K562 (cell line): ENCODE data around the gene MOGAT2. TPM values are rescaled to one million over a fixed set of nuclear protein-coding genes. Genes with fewer than 3 reads are reported as not detected.
A peak's percentile ranks its signal among the peaks of the same experiment; 100 is the strongest.

Source experiments
- BHLHE40 ChIP-seq: IDR thresholded peaks from 2 replicates; pipeline ENCODE4 v1.6.1; 2011; ENCODE audit warnings: low read length, improper control_type of control experiment
- EP300 ChIP-seq: IDR thresholded peaks from 2 replicates; pipeline ENCODE4 v1.6.1; 2012; ENCODE audit warnings: low read length, improper control_type of control experiment
- HIVEP1 ChIP-seq: fragments of 250-450 bp; sonication (Bioruptor Pico); IDR thresholded peaks from 2 replicates; pipeline ENCODE4 v1.4.0; 2020; ENCODE audit warnings: mild to moderate bottlenecking
- IRF2 ChIP-seq: sonication (generic); formaldehyde crosslinking; IDR thresholded peaks from 2 replicates; pipeline ENCODE4 v1.8.1; 2022; ENCODE audit warnings: mild to moderate bottlenecking, missing genetic modification reagents
- KDM5B ChIP-seq: fragments of 200-600 bp; sonication (generic); IDR thresholded peaks from 2 replicates; pipeline ENCODE4 v1.6.1; 2012; ENCODE audit warnings: low read depth, mild to moderate bottlenecking, moderate library complexity, low read length, control low read depth, inconsistent platforms; ENCODE audit not compliant: insufficient replicate concordance
- L3MBTL2 ChIP-seq: fragments of 450-650 bp; IDR thresholded peaks from 2 replicates; pipeline ENCODE4 v1.6.1; 2016; ENCODE audit warnings: mild to moderate bottlenecking, moderate library complexity
- MGA ChIP-seq: fragments of 450-650 bp; IDR thresholded peaks from 2 replicates; pipeline ENCODE4 v1.6.1; 2016; ENCODE audit warnings: mild to moderate bottlenecking, moderate library complexity
- MTA2 ChIP-seq: fragments of 450-650 bp; IDR thresholded peaks from 2 replicates; pipeline ENCODE4 v1.6.1; 2016; ENCODE audit warnings: low read depth
- MYNN ChIP-seq, 2 experiments: sonication (generic); formaldehyde crosslinking in 1 of 2; IDR thresholded peaks; 2 replicates each; pipeline versions ENCODE4 v1.5.0 to v1.6.1; 2016 to 2020; ENCODE audit warnings: antibody characterized with exemption in 1 of 2, missing genetic modification reagents in 1 of 2
- PHF21A ChIP-seq: fragments of 450-650 bp; IDR thresholded peaks from 2 replicates; pipeline ENCODE4 v1.6.1; 2017; ENCODE audit warnings: low read depth, borderline replicate concordance
- POU5F1 ChIP-seq: fragments of 150-350 bp; IDR thresholded peaks from 2 replicates; pipeline ENCODE4 v1.6.1; 2014; ENCODE audit warnings: borderline replicate concordance, low read length, low read depth, mild to moderate bottlenecking; ENCODE audit not compliant: partially characterized antibody
- RCOR1 ChIP-seq, 2 experiments: IDR thresholded peaks; 2 replicates each; pipeline ENCODE4 v1.6.1; 2012; ENCODE audit warnings: low read depth in 2 of 2, low read length in 2 of 2, borderline replicate concordance in 1 of 2, improper control_type of control experiment in 1 of 2
- STAT5A ChIP-seq: IDR thresholded peaks from 2 replicates; pipeline ENCODE4 v1.6.1; 2012; ENCODE audit warnings: low read length, inconsistent platforms, borderline replicate concordance
- TCF3 ChIP-seq: sonication (generic); formaldehyde crosslinking; IDR thresholded peaks from 2 replicates; pipeline ENCODE4 v1.4.0; 2020; ENCODE audit warnings: mild to moderate bottlenecking, missing genetic modification reagents
- ZNF584 ChIP-seq: fragments of 200-800 bp; sonication (Bioruptor generic); IDR thresholded peaks from 2 replicates; pipeline ENCODE4 v1.6.1; 2016; ENCODE audit warnings: low read depth, mild to moderate bottlenecking, missing genetic modification characterization, missing compliant biosample characterization
- polyA plus RNA-seq, 8 experiments: library from polyadenylated mRNA; depleted of rRNA in 4 of 8; stranded (reverse) in 5 of 8; unstranded in 3 of 8; fragments of >200 nt; fragmentation: Nextera tagmentation in 2 of 8; fragmentation: Illumina TruSeq in 1 of 8; extraction: Ambion mirVana in 2 of 8; extraction: Trizol in 1 of 8; gene quantifications; 2 replicates each; pipeline versions ENCODE4 v1.2.1 to v1.2.3, GENCODE V29; 2011 to 2014; ENCODE audit warnings: inconsistent platforms in 1 of 8, missing spikeins in 1 of 8
- total RNA-seq, 7 experiments: library from RNA; depleted of rRNA in 6 of 7; stranded (reverse); fragments of >200 nt in 6 of 7; fragmentation: Illumina TruSeq in 2 of 7; extraction: Trizol in 2 of 7; gene quantifications; 2 replicates each; pipeline versions ENCODE4 v1.2.1 to v1.2.3, GENCODE V29; 2011 to 2021; ENCODE audit warnings: low replicate concordance in 1 of 7
- TF ChIP-seq, protein P1 (sequence below), 2 experiments: fragments of 450-650 bp; conservative IDR thresholded peaks; 2 replicates each; pipeline ENCODE4 v1.6.1; 2017; ENCODE audit warnings: mild to moderate bottlenecking in 2 of 2, moderate library complexity in 2 of 2

Gene MOGAT2
- total and polyA plus RNA-seq, 9 of the 15 experiments (the other 6 are each of a cell fraction or from before 2014, with no cell fraction given): 0.09 TPM; not detected in 7

GRCh38 chr11:75714211-75714610 is 3.4 kb upstream of the MOGAT2 start (continued):
- TF ChIP-seq, protein P1, sequence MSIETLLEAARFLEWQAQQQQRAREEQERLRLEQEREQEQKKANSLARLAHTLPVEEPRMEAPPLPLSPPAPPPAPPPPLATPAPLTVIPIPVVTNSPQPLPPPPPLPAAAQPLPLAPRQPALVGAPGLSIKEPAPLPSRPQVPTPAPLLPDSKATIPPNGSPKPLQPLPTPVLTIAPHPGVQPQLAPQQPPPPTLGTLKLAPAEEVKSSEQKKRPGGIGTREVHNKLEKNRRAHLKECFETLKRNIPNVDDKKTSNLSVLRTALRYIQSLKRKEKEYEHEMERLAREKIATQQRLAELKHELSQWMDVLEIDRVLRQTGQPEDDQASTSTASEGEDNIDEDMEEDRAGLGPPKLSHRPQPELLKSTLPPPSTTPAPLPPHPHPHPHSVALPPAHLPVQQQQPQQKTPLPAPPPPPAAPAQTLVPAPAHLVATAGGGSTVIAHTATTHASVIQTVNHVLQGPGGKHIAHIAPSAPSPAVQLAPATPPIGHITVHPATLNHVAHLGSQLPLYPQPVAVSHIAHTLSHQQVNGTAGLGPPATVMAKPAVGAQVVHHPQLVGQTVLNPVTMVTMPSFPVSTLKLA (conservative IDR thresholded peaks at IDR 0.05): peak in 1 of 2 experiments; percentile 44; a peak in 1 of 4 replicates
- TF ChIP-seq KDM5B (no peak), HIVEP1 (CRISPR knock-in tag) (no peak), POU5F1 (no peak), MGA (peak; percentile 55; the same call in 1 of the 2 replicates), ZNF584 (CRISPR knock-in tag) (0 out of 2 replicates have a peak, but pooled peaks have one; percentile 36), TCF3 (CRISPR knock-in tag) (peak; percentile 78), IRF2 (no peak), BHLHE40 (peak; percentile 69), EP300 (peak; percentile 68; the same call in 1 of the 2 replicates), RCOR1 (IDR thresholded peaks at IDR 0.05; ENCODE audit: borderline replicate concordance in 1 of 2, low read depth in 2 of 2, low read length in 2 of 2) (peak in 1 of 2 experiments; percentile 72; a peak in 1 of 4 replicates), MYNN (IDR thresholded peaks at IDR 0.05) (peak; percentile 96), MYNN (CRISPR knock-in tag; IDR thresholded peaks at IDR 0.05) (no peak), MTA2 (peak; percentile 51), L3MBTL2 (0 out of 2 replicates have a peak, but pooled peaks have one; percentile 19), PHF21A (0 out of 2 replicates have a peak, but pooled peaks have one; percentile 25), STAT5A (0 out of 2 replicates have a peak, but pooled peaks have one; percentile 18)
